Right ventricle myocardium inferior (tissue), 1 donor: ENCODE results near the gene ZNF136. TPM values are rescaled to one million over a fixed set of nuclear protein-coding genes. Genes with fewer than 3 reads are reported as not detected.

Experiments used
- ATAC-seq: fragments of 200-7000 bp; cut with Tn5 transposase; one replicate; pipeline ENCODE4 v1.9.1; 2020; ENCODE audit warnings: mild to moderate bottlenecking, moderate library complexity
- DNase-seq: peaks from one replicate; pipeline ENCODE4 v3.0.0; 2021; ENCODE audit errors: missing footprints
- intact Hi-C: fragments of 100-400 bp; cut with DNase I; formaldehyde crosslinking; loops from one replicate; pipeline ENCODE4 v1.11.0; 2022
- total RNA-seq: library from RNA; stranded (reverse); fragmentation: NEBNext Ultra II Directional; extraction: Animal tissue kit (Norgen Biotek cat#: 25700); gene quantifications from one replicate; pipeline ENCODE4 v1.2.1, GENCODE V29; 2021
- donor health status: DM: no; HTN: yes; CAD: no; lungs with severe emphysema.

ZNF136 gene
- total RNA-seq, 1 donor from 2014 or later = 3.8 TPM

GRCh38 chr19:12163826-12164225, 930 bp downstream of the ZNF136 start:
- intact Hi-C loops = loop anchor here (5.0 kb wide), 1 partner anchor 238 kb away; the partner anchor contains the start of gene ZNF799
- no peak for DNase-seq
- ATAC-seq = no peak

GRCh38 chr19:12166626-12167025, 3.7 kb downstream of the ZNF136 start:
- intact Hi-C loops = no loop called here
- no peak for ATAC-seq

GRCh38 chr19:12180377-12180776, 17.5 kb downstream of the ZNF136 start:
- intact Hi-C loops = no loop called here
- DNase-seq (no peak), ATAC-seq (no peak)

More at GRCh38 chr19:12166626-12167025, 3.7 kb downstream of the ZNF136 start:
- DNase-seq = no peak

- no peak for ATAC-seq
- intact Hi-C loops = no loop called here
Measured at GRCh38 chr19:12187625-12188024, 24.7 kb downstream of the ZNF136 start.

GRCh38 chr19:12194827-12195731, 32.2 kb downstream of the ZNF136 start:
- intact Hi-C loops = no loop called here
- DNase-seq (peak; percentile 90), ATAC-seq (peak; percentile 97)

More at GRCh38 chr19:12187625-12188024, 24.7 kb downstream of the ZNF136 start:
- DNase-seq = no peak

GRCh38 chr19:12198136-12198535, 35.2 kb downstream of the ZNF136 start:
- DNase-seq (no peak), ATAC-seq (no peak)
- intact Hi-C loops = no loop called here

- DNase-seq = no peak
- ATAC-seq = no peak
- intact Hi-C loops = no loop called here
Measured at GRCh38 chr19:12199757-12200419, 37.0 kb downstream of the ZNF136 start.

- intact Hi-C loops = no loop called here
- DNase-seq = peak; percentile 11
- ATAC-seq = no peak
Measured at GRCh38 chr19:12202250-12202649, 39.4 kb downstream of the ZNF136 start.

GRCh38 chr19:12205296-12205695, 42.4 kb downstream of the ZNF136 start:
- ATAC-seq (no peak), DNase-seq (no peak)
- intact Hi-C loops = no loop called here

GRCh38 chr19:12208221-12208620, 45.3 kb downstream of the ZNF136 start:
- ATAC-seq (no peak), DNase-seq (no peak)
- intact Hi-C loops = no loop called here

- intact Hi-C loops = no loop called here
- DNase-seq (no peak), ATAC-seq (no peak)
Measured at GRCh38 chr19:12217332-12217731, 54.4 kb downstream of the ZNF136 start.

GRCh38 chr19:12222980-12223630, 60.2 kb downstream of the ZNF136 start:
- DNase-seq (no peak), ATAC-seq (no peak)
- intact Hi-C loops = no loop called here

- DNase-seq (no peak), ATAC-seq (no peak)
- intact Hi-C loops = no loop called here
Measured at GRCh38 chr19:12224676-12225075, 61.8 kb downstream of the ZNF136 start.

- intact Hi-C loops = no loop called here
- DNase-seq (no peak), ATAC-seq (peak; percentile 42)
Measured at GRCh38 chr19:12229990-12230389, 67.1 kb downstream of the ZNF136 start.

- intact Hi-C loops = no loop called here
- ATAC-seq (peak; percentile 85), DNase-seq (no peak)
Measured at GRCh38 chr19:12230751-12231733, 68.1 kb downstream of the ZNF136 start.

GRCh38 chr19:12232961-12233360, 70.1 kb downstream of the ZNF136 start:
- no peak for DNase-seq
- intact Hi-C loops = no loop called here
- no peak for ATAC-seq

GRCh38 chr19:12237143-12237839, 74.4 kb downstream of the ZNF136 start:
- ATAC-seq (no peak), DNase-seq (no peak)

More at GRCh38 chr19:12237143-12237839, 74.4 kb downstream of the ZNF136 start:
- intact Hi-C loops = no loop called here
